GM19467 (cell line): ENCODE data around the gene PDE8A.

Experiments used
- ATAC-seq: cut with Tn5 transposase; IDR thresholded peaks from one replicate; pipeline ENCODE4 v1.9.1; 2021; ENCODE audit warnings: mild to moderate bottlenecking, moderate library complexity; ENCODE audit not compliant: unreplicated experiment

PDE8A gene

GRCh38 chr15:84981711-84982300, at the start of gene PDE8A:
PDE8A (plus strand) TSS chr15:84981856; CDS start chr15:84982163, 307 bp downstream.
- ATAC-seq, result peak; percentile 20

- ATAC-seq, result no peak
Measured at GRCh38 chr15:84934942-84935729, 46.5 kb upstream of the PDE8A start.

GRCh38 chr15:84937144-84937543, 44.5 kb upstream of the PDE8A start:
- no peak for ATAC-seq

GRCh38 chr15:84938726-84939125, 42.9 kb upstream of the PDE8A start:
- ATAC-seq, result no peak

GRCh38 chr15:84940399-84940798, 41.3 kb upstream of the PDE8A start:
- ATAC-seq, result no peak

GRCh38 chr15:84942456-84942855, 39.2 kb upstream of the PDE8A start:
- no peak for ATAC-seq

GRCh38 chr15:84944311-84944710, 37.3 kb upstream of the PDE8A start:
- no peak for ATAC-seq

- no peak for ATAC-seq
Measured at GRCh38 chr15:84944861-84945260, 36.8 kb upstream of the PDE8A start.

- no peak for ATAC-seq
Measured at GRCh38 chr15:84946772-84947489, 34.7 kb upstream of the PDE8A start.

- ATAC-seq, result no peak
Measured at GRCh38 chr15:84947947-84948830, 33.5 kb upstream of the PDE8A start.

GRCh38 chr15:84949043-84949442, 32.6 kb upstream of the PDE8A start:
- ATAC-seq, result no peak

- no peak for ATAC-seq
Measured at GRCh38 chr15:84949845-84950569, 31.6 kb upstream of the PDE8A start.

GRCh38 chr15:84950570-84951111, 31.0 kb upstream of the PDE8A start:
- ATAC-seq, result no peak

- ATAC-seq, result no peak
Measured at GRCh38 chr15:84951736-84952135, 29.9 kb upstream of the PDE8A start.

- no peak for ATAC-seq
Measured at GRCh38 chr15:84953136-84953535, 28.5 kb upstream of the PDE8A start.

GRCh38 chr15:84953726-84954125, 27.9 kb upstream of the PDE8A start:
- ATAC-seq, result no peak

- no peak for ATAC-seq
Measured at GRCh38 chr15:84955089-84955848, 26.4 kb upstream of the PDE8A start.

GRCh38 chr15:84956199-84956598, 25.5 kb upstream of the PDE8A start:
- no peak for ATAC-seq

- no peak for ATAC-seq
Measured at GRCh38 chr15:84960391-84961113, 21.1 kb upstream of the PDE8A start.
